K562 (cell line): Measurements from ENCODE around the gene ZNF107. TPM values are rescaled to one million over a fixed set of nuclear protein-coding genes. Genes with fewer than 3 reads are reported as not detected.
"Not testable (repeated sequence)": the region's sequence is repeated elsewhere in the genome, so short reads cannot be mapped to it uniquely, and the experiment has no call there.

Experiments
- ATAC-seq: fragments of 200-7000 bp; cut with Tn5 transposase; 3 replicates; pipeline ENCODE4 v1.9.1; 2020; ENCODE audit warnings: moderate library complexity
- BruUV-seq: library from RNA; stranded (reverse); fragments of 400-500 nt; replicated peaks from 2 replicates; lab custom pipeline; 2021; lab: Mats Ljungman, UMichigan
- CTCF ChIA-PET: fragments of 300-600 bp; formaldehyde crosslinking; extraction: SDS; loops from one replicate; lab custom pipeline; 2021; ENCODE audit warnings: low intra/inter-chr PET ratio; lab: Yijun Ruan, JAX
- POLR2A ChIA-PET: fragments of 300-600, 350-650 bp; sonication (Branson Sonifier 250); formaldehyde crosslinking; extraction: SDS; loops from one replicate; lab custom pipeline; 2021; ENCODE audit warnings: antibody characterized with exemption, inconsistent platforms; lab: Yijun Ruan, JAX
- DNase-seq, 4 experiments: peaks; one replicate each; pipeline versions ENCODE4 v3.0.0 to v3.0.0-alpha.2; 2011 to 2018; ENCODE audit warnings: low spot score in 3 of 4, mixed read lengths in 3 of 4; ENCODE audit errors: extremely low read depth in 1 of 4
- FAIRE-seq: peaks from 2 replicates; lab custom pipeline; 2011; peaks lifted over from hg19 to GRCh38; lab: Jason Lieb, UNC
- H2AFZ ChIP-seq: 2 replicates; pipeline ENCODE4 v1.6.0; 2011; ENCODE audit warnings: low read depth, low read length, control low read depth, inconsistent platforms
- H3K27ac ChIP-seq: fragments of 200-600 bp; 3 replicates; pipeline ENCODE4 v1.8.0; 2011; ENCODE audit warnings: low read depth, mild to moderate bottlenecking, control low read depth, inconsistent platforms, low read length, moderate library complexity, mixed read lengths; ENCODE audit errors: extremely low read depth
- H3K27me3 ChIP-seq, 2 experiments: fragments of 300-600 bp in 1 of 2; 2 replicates in 1 of 2; 3 replicates in 1 of 2; pipeline versions ENCODE4 v1.6.0 to v1.8.0; 2011; ENCODE audit warnings: inconsistent platforms in 2 of 2, low read length in 2 of 2, mild to moderate bottlenecking in 1 of 2, mixed read lengths in 1 of 2, moderate library complexity in 1 of 2; ENCODE audit not compliant: control insufficient read depth in 2 of 2, insufficient read depth in 2 of 2
- H3K36me3 ChIP-seq: fragments of 300-600 bp; 3 replicates; pipeline ENCODE4 v1.8.0; 2011; ENCODE audit warnings: mild to moderate bottlenecking, low read length, inconsistent platforms; ENCODE audit not compliant: control insufficient read depth, insufficient read depth
- H3K4me1 ChIP-seq, 2 experiments: fragments of 200-600 bp in 1 of 2; replicated peaks in 1 of 2; 2 replicates in 1 of 2; 3 replicates in 1 of 2; pipeline versions ENCODE4 v1.5.1 to v1.8.0; 2011; ENCODE audit warnings: inconsistent platforms in 2 of 2, low read length in 2 of 2, mild to moderate bottlenecking in 1 of 2, mixed read lengths in 1 of 2, moderate library complexity in 1 of 2; ENCODE audit not compliant: control insufficient read depth in 2 of 2, insufficient read depth in 2 of 2
- H3K4me2 ChIP-seq: 2 replicates; pipeline ENCODE4 v1.6.1; 2011; ENCODE audit warnings: low read length, control low read depth, inconsistent platforms, mixed read lengths; ENCODE audit not compliant: insufficient read depth
- H3K4me3 ChIP-seq: fragments of 200-600 bp; sonication (generic), shearing (Covaris generic); 2 replicates; pipeline ENCODE4 v1.5.1; 2016; ENCODE audit warnings: control low read depth, inconsistent platforms
- H3K79me2 ChIP-seq: fragments of 200-600 bp; 3 replicates; pipeline ENCODE4 v1.8.0; 2011; ENCODE audit warnings: low read length, inconsistent platforms; ENCODE audit not compliant: control insufficient read depth, insufficient read depth
- H3K9ac ChIP-seq, 2 experiments: 2 replicates each; pipeline versions ENCODE4 v1.6.0 to v1.6.1; 2011; ENCODE audit warnings: low read depth in 2 of 2, low read length in 2 of 2, control low read depth in 1 of 2, inconsistent platforms in 1 of 2, mild to moderate bottlenecking in 1 of 2, mixed read lengths in 1 of 2; ENCODE audit not compliant: insufficient read depth in 1 of 2
- H3K9me1 ChIP-seq: one replicate; pipeline ENCODE4 v1.6.0; 2011; ENCODE audit warnings: inconsistent platforms, mild to moderate bottlenecking, low read length, moderate library complexity; ENCODE audit not compliant: control insufficient read depth, insufficient read depth
- H3K9me3 ChIP-seq: replicated peaks from 2 replicates; pipeline ENCODE4 v1.5.1; 2011; ENCODE audit warnings: low read depth, low read length, inconsistent platforms; ENCODE audit not compliant: control insufficient read depth, insufficient read depth
- H4K20me1 ChIP-seq: replicated peaks from 2 replicates; pipeline ENCODE4 v1.6.1; 2011; ENCODE audit warnings: low read length, inconsistent platforms, mixed read lengths; ENCODE audit not compliant: control insufficient read depth, insufficient read depth
- ZBTB8A ChIP-seq: fragments of 450-650 bp; IDR thresholded peaks from 2 replicates; pipeline ENCODE4 v1.6.1; 2018; ENCODE audit warnings: mild to moderate bottlenecking, moderate library complexity; ENCODE audit not compliant: partially characterized antibody
- ZNF274 ChIP-seq: IDR thresholded peaks from 2 replicates; pipeline ENCODE4 v1.6.1; 2011; ENCODE audit warnings: low read depth, mild to moderate bottlenecking, low read length, moderate library complexity, borderline replicate concordance
- ZNF75A ChIP-seq: fragments of 450-650 bp; formaldehyde crosslinking; IDR thresholded peaks from 2 replicates; pipeline ENCODE4 v1.4.0; 2020; ENCODE audit warnings: mild to moderate bottlenecking
- WGBS: fragments of 100-300 bp; shearing (Covaris generic); methylation state at CpG from one replicate; pipeline ENCODE4 v1.1.6; 2016; ENCODE audit warnings: low coverage, mixed read lengths; ENCODE audit not compliant: insufficient coverage; ENCODE audit errors: missing lambda C conversion rate; 5-methylcytosine and 5-hydroxymethylcytosine counted together
- in situ Hi-C: fragments of 300-500 bp; cut with MboI; formaldehyde crosslinking; loops from 4 replicates; pipeline ENCODE4 v1.15.0; 2018; ENCODE audit warnings: inconsistent platforms, mixed read lengths
- intact Hi-C: fragments of 100-400 bp; cut with micrococcal nuclease; formaldehyde crosslinking; loops from 2 replicates; pipeline ENCODE4 v1.14.2; 2022
- polyA plus RNA-seq, 8 experiments: library from polyadenylated mRNA; depleted of rRNA in 4 of 8; stranded (reverse) in 5 of 8; unstranded in 3 of 8; fragments of >200 nt; fragmentation: Nextera tagmentation in 2 of 8; fragmentation: Illumina TruSeq in 1 of 8; extraction: Ambion mirVana in 2 of 8; extraction: Trizol in 1 of 8; gene quantifications; 2 replicates each; pipeline versions ENCODE4 v1.2.1 to v1.2.3, GENCODE V29; 2011 to 2014; ENCODE audit warnings: inconsistent platforms in 1 of 8, missing spikeins in 1 of 8
- total RNA-seq, 7 experiments: library from RNA; depleted of rRNA in 6 of 7; stranded (reverse); fragments of >200 nt in 6 of 7; fragmentation: Illumina TruSeq in 2 of 7; extraction: Trizol in 2 of 7; gene quantifications; 2 replicates each; pipeline versions ENCODE4 v1.2.1 to v1.2.3, GENCODE V29; 2011 to 2021; ENCODE audit warnings: low replicate concordance in 1 of 7
- TF ChIP-seq, protein P1 (sequence below): fragments of 250-450 bp; sonication (Bioruptor Pico); IDR thresholded peaks from 2 replicates; pipeline ENCODE4 v1.8.0; 2022; ENCODE audit warnings: inconsistent platforms

The ZNF107 gene
- total and polyA plus RNA-seq, 9 of the 15 experiments (the other 6 are each of a cell fraction or from before 2014, with no cell fraction given): 2.4 to 14.2 (median 7.9) TPM

DNA sequence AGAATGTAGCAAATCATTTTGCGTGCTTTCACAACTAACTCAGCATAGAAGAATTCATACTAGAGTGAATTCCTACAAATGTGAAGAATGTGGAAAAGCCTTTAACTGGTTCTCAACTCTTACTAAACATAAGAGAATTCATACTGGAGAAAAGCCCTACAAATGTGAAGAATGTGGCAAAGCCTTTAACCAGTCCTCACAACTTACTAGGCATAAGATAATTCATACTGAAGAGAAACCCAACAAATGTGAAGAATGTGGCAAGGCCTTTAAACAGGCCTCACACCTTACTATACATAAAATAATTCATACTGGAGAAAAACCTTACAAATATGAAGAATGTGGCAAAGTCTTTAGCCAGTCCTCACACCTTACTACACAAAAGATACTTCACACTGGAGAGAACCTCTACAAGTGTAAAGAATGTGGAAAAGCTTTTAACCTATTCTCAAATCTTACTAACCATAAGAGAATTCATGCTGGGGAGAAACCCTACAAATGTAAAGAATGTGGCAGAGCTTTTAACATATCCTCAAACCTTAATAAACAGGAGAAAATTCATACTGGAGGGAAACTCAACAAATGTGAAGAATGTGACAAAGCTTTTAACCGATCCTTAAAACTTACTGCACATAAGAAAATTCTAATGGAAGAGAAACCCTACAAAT is 40.8 kb downstream of the ZNF107 start:
- ChIA-PET POLR2A (no interaction called here), CTCF (no interaction called here)
- ATAC-seq (no peak), FAIRE-seq (no peak), DNase-seq (no peak)
- H3K4me3 ChIP-seq: no peak overlapping the region
- no peaks in the 10 kb centered on the region for H4K20me1 ChIP-seq
- H3K4me1 ChIP-seq: no peaks in the 10 kb centered on the region
- no peak overlapping the region for H3K27ac ChIP-seq
- H3K9me1 ChIP-seq: no peaks in the 10 kb centered on the region
- no peak overlapping the region for H3K4me2 ChIP-seq
- H2AFZ ChIP-seq: no peak overlapping the region
- WGBS: 84% methylated on average over 2 of the region's 2 CpGs
- no peaks in the 10 kb centered on the region for H3K27me3 ChIP-seq
- in situ Hi-C loops: no loop called here
- TF ChIP-seq, protein P1, sequence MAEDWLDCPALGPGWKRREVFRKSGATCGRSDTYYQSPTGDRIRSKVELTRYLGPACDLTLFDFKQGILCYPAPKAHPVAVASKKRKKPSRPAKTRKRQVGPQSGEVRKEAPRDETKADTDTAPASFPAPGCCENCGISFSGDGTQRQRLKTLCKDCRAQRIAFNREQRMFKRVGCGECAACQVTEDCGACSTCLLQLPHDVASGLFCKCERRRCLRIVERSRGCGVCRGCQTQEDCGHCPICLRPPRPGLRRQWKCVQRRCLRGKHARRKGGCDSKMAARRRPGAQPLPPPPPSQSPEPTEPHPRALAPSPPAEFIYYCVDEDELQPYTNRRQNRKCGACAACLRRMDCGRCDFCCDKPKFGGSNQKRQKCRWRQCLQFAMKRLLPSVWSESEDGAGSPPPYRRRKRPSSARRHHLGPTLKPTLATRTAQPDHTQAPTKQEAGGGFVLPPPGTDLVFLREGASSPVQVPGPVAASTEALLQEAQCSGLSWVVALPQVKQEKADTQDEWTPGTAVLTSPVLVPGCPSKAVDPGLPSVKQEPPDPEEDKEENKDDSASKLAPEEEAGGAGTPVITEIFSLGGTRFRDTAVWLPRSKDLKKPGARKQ (CRISPR knock-in tag): no peak
- TF ChIP-seq ZBTB8A (no peak), ZNF75A (0 out of 2 replicates have a peak, but pooled peaks have one; percentile 38), ZNF274 (peak; percentile 89)
- H3K9me3 ChIP-seq: peaks cover 44% of the 10 kb centered on the region
- intact Hi-C loops: loop anchor here (5.0 kb wide), 1 partner anchor 39 kb away; the partner anchor contains the start of gene ZNF107
- H3K9ac ChIP-seq: no peak overlapping the region
- peaks cover 7% of the 10 kb centered on the region; the same call in 1 of the 3 replicates for H3K36me3 ChIP-seq
- H3K79me2 ChIP-seq: no peaks in the 10 kb centered on the region
- no TSS peak for BruUV-seq

DNA sequence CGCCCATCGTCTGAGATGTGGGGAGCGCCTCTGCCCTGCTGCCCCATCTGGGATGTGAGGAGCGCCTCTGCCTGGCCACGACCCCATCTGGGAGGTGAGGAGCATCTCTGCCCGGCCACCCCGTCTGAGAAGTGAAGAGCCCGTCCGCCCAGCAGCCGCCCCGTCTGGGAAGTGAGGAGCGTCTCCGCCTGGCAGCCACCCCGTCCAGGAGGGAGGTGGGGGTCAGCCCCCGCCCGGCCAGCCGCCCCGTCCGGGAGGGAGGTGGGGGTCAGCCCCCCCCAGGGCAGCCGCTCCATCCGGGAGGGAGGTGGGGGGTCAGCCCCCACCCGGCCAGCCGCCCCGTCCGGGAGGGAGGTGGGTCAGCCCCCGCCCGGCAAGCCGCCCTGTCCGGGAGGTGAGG is 52.0 kb downstream of the ZNF107 start:
- BruUV-seq, H2AFZ ChIP-seq, H3K27ac ChIP-seq, ATAC-seq, H4K20me1 ChIP-seq, H3K79me2 ChIP-seq, POLR2A ChIA-PET, in situ Hi-C loops, H3K9me1 ChIP-seq, DNase-seq, H3K9ac ChIP-seq, H3K4me2 ChIP-seq, H3K27me3 ChIP-seq, FAIRE-seq, H3K4me1 ChIP-seq, H3K4me3 ChIP-seq, H3K36me3 ChIP-seq, CTCF ChIA-PET, H3K9me3 ChIP-seq: not testable (repeated sequence)
- WGBS: 40% methylated on average over 5 of the region's 29 CpGs
- intact Hi-C loops: loop anchor here (10.0 kb wide), 1 partner anchor 127 kb away; no protein-coding TSS in a partner anchor
